ENCODE measurements around the gene SRRM4. TPM values are rescaled to one million over a fixed set of nuclear protein-coding genes. Genes with fewer than 3 reads are reported as not detected.

The SRRM4 gene
- total RNA-seq, 1 experiment from 2014 or later: not detected

- no peaks in the 10 kb centered on the region for H4K20me1 ChIP-seq (ENCODE audit: insufficient read depth)
- intact Hi-C loops (cut with micrococcal nuclease; ENCODE audit: unreplicated experiment): no loop called here
- POLR2A ChIA-PET (ENCODE audit: unreplicated experiment): no interaction called here
- CTCF ChIA-PET: no interaction called here
- peak in 1 of 2 experiments; percentile 6 for DNase-seq
- no peaks in the 10 kb centered on the region for H3K79me2 ChIP-seq (ENCODE audit: low read depth)
- H3K4me3 ChIP-seq: no peak overlapping the region
- TF ChIP-seq CTCF (conservative IDR thresholded peaks at IDR 0.05): peak; percentile 77
- no peak for TF ChIP-seq EZH2 (IDR thresholded peaks at IDR 0.05; ENCODE audit: low read depth)
- no peaks in the 10 kb centered on the region for H3F3A ChIP-seq (ENCODE audit: insufficient read depth, low read depth)
- H3K9me2 ChIP-seq (ENCODE audit: insufficient read depth): no peaks in the 10 kb centered on the region
- no TSS peak for BruUV-seq (replicated peaks)
- H2AFZ ChIP-seq: no peak overlapping the region
- H3K9me3 ChIP-seq (ENCODE audit: insufficient read depth, low read depth): no peaks in the 10 kb centered on the region
- H3K4me2 ChIP-seq: no peak overlapping the region
- no peaks in the 10 kb centered on the region for H3K36me3 ChIP-seq (ENCODE audit: low read depth)
- peaks cover 5% of the 10 kb centered on the region; the same call in 1 of the 2 replicates for H3K27me3 ChIP-seq (ENCODE audit: insufficient read depth, low read depth)
- no peak overlapping the region for H3K27ac ChIP-seq
- H3K4me1 ChIP-seq (replicated peaks; ENCODE audit: insufficient read depth): no peaks in the 10 kb centered on the region
Measured at GRCh38 chr12:119036878-119037825, 55.8 kb downstream of the SRRM4 start.

GRCh38 chr12:119044094-119044493 lies 62.8 kb downstream of the SRRM4 start:
- Histone ChIP-seq H3K27me3 (ENCODE audit: insufficient read depth, low read depth) (peaks cover 12% of the 10 kb centered on the region; the same call in 1 of the 2 replicates), H3K4me2 (no peak overlapping the region)
- BruUV-seq (replicated peaks): no TSS peak

GRCh38 chr12:119047641-119048040 lies 66.3 kb downstream of the SRRM4 start:
- DNase-seq: no peak
- no peak overlapping the region for H2AFZ ChIP-seq
- H3K4me2 ChIP-seq: no peak overlapping the region
- BruUV-seq (replicated peaks): no TSS peak
- TF ChIP-seq EZH2 (IDR thresholded peaks at IDR 0.05; ENCODE audit: low read depth) (no peak), CTCF (conservative IDR thresholded peaks at IDR 0.05) (no peak)
- intact Hi-C loops (cut with micrococcal nuclease; ENCODE audit: unreplicated experiment): no loop called here
- ChIA-PET POLR2A (ENCODE audit: unreplicated experiment) (no interaction called here), CTCF (no interaction called here)
- H4K20me1 ChIP-seq (ENCODE audit: insufficient read depth): no peaks in the 10 kb centered on the region
- no peaks in the 10 kb centered on the region for H3K9me3 ChIP-seq (ENCODE audit: insufficient read depth, low read depth)
- H3K4me1 ChIP-seq (replicated peaks; ENCODE audit: insufficient read depth): no peaks in the 10 kb centered on the region
- no peaks in the 10 kb centered on the region for H3K79me2 ChIP-seq (ENCODE audit: low read depth)
- H3K27me3 ChIP-seq (ENCODE audit: insufficient read depth, low read depth): peaks cover 4% of the 10 kb centered on the region; the same call in 1 of the 2 replicates
- H3K4me3 ChIP-seq: no peak overlapping the region
- H3K36me3 ChIP-seq (ENCODE audit: low read depth): no peaks in the 10 kb centered on the region
- no peaks in the 10 kb centered on the region for H3F3A ChIP-seq (ENCODE audit: insufficient read depth, low read depth)
- H3K9me2 ChIP-seq (ENCODE audit: insufficient read depth): no peaks in the 10 kb centered on the region
- H3K27ac ChIP-seq: no peak overlapping the region

More at GRCh38 chr12:119044094-119044493, 62.8 kb downstream of the SRRM4 start:
- no peak overlapping the region for H3K27ac ChIP-seq
- H2AFZ ChIP-seq: no peak overlapping the region
- DNase-seq: no peak
- H3K79me2 ChIP-seq (ENCODE audit: low read depth): no peaks in the 10 kb centered on the region
- no peaks in the 10 kb centered on the region for H3K4me1 ChIP-seq (replicated peaks; ENCODE audit: insufficient read depth)
- TF ChIP-seq EZH2 (IDR thresholded peaks at IDR 0.05; ENCODE audit: low read depth) (no peak), CTCF (conservative IDR thresholded peaks at IDR 0.05) (no peak)
- H3K9me3 ChIP-seq (ENCODE audit: insufficient read depth, low read depth): no peaks in the 10 kb centered on the region
- no peaks in the 10 kb centered on the region for H3K9me2 ChIP-seq (ENCODE audit: insufficient read depth)
- H4K20me1 ChIP-seq (ENCODE audit: insufficient read depth): no peaks in the 10 kb centered on the region
- POLR2A ChIA-PET (ENCODE audit: unreplicated experiment): no interaction called here
- no peaks in the 10 kb centered on the region for H3K36me3 ChIP-seq (ENCODE audit: low read depth)
- H3F3A ChIP-seq (ENCODE audit: insufficient read depth, low read depth): no peaks in the 10 kb centered on the region
- intact Hi-C loops (cut with micrococcal nuclease; ENCODE audit: unreplicated experiment): no loop called here
- CTCF ChIA-PET: no interaction called here
- no peak overlapping the region for H3K4me3 ChIP-seq

Measured in PC-9 (cell line).